Lung (tissue), 12 donors: ENCODE data around the gene KCNQ2. TPM values are rescaled to one million over a fixed set of nuclear protein-coding genes. Genes with fewer than 3 reads are reported as not detected.

Experiments used
- ATAC-seq: fragments of 200-7000 bp; cut with Tn5 transposase; one replicate; pipeline ENCODE4 v1.9.1; 2020; ENCODE audit warnings: moderate number of reproducible peaks; ENCODE audit not compliant: insufficient read depth, low FRiP score
- DNase-seq, 3 donors: peaks; one replicate each; pipeline ENCODE4 v3.0.0-alpha.2; 2013 to 2017
- H3K27ac ChIP-seq, 2 donors: one replicate each; pipeline ENCODE4 v1.5.1; 2013; ENCODE audit warnings: mild to moderate bottlenecking in 2 of 2, moderate library complexity in 2 of 2, control low read depth in 1 of 2, inconsistent platforms in 1 of 2, low read depth in 1 of 2, low read length in 1 of 2
- H3K27me3 ChIP-seq, 3 donors: one replicate each; pipeline ENCODE4 v1.5.1; 2013; ENCODE audit warnings: low read length in 2 of 3; ENCODE audit not compliant: control insufficient read depth in 3 of 3, insufficient read depth in 3 of 3
- H3K36me3 ChIP-seq, 4 donors: one replicate each; pipeline ENCODE4 v1.5.1; 2013; ENCODE audit warnings: low read length in 4 of 4, mild to moderate bottlenecking in 1 of 4, moderate library complexity in 1 of 4; ENCODE audit not compliant: control insufficient read depth in 4 of 4, insufficient read depth in 4 of 4
- H3K4me1 ChIP-seq, 5 donors: one replicate each; pipeline ENCODE4 v1.5.1; 2013; ENCODE audit warnings: low read length in 5 of 5, mild to moderate bottlenecking in 2 of 5, moderate library complexity in 1 of 5; ENCODE audit not compliant: control insufficient read depth in 5 of 5, insufficient read depth in 5 of 5
- H3K4me3 ChIP-seq: one replicate; pipeline ENCODE4 v1.5.1; 2013; ENCODE audit warnings: mild to moderate bottlenecking, control low read depth, moderate library complexity
- H3K9ac ChIP-seq, 2 donors: one replicate each; pipeline ENCODE4 v1.5.1; 2013; ENCODE audit warnings: low read length in 2 of 2, control low read depth in 1 of 2; ENCODE audit not compliant: insufficient read depth in 1 of 2
- H3K9me3 ChIP-seq, 4 donors: one replicate each; pipeline ENCODE4 v1.5.1; 2013; ENCODE audit warnings: low read length in 3 of 4, mild to moderate bottlenecking in 1 of 4, moderate library complexity in 1 of 4; ENCODE audit not compliant: control insufficient read depth in 4 of 4, insufficient read depth in 3 of 4
- CTCF ChIP-seq: IDR thresholded peaks from 2 replicates; pipeline ENCODE4 v1.5.1; 2012; ENCODE audit warnings: mild to moderate bottlenecking; ENCODE audit errors: control extremely low read depth, extremely low read depth
- WGBS, 2 donors: extraction: QIAGEN DNeasy Blood & Tissue Kit; methylation state at CpG; one replicate each; pipeline ENCODE4 v1.1.7; 2013; 5-methylcytosine and 5-hydroxymethylcytosine counted together
- polyA plus RNA-seq, 2 donors: library from polyadenylated mRNA; stranded (reverse); fragments of 200-250 nt; gene quantifications; one replicate each; pipeline ENCODE4 v1.2.1, GENCODE V29; 2013
- total RNA-seq, 2 donors: library from RNA; depleted of rRNA in 1 of 2; stranded (reverse); fragments of >200 nt in 1 of 2; gene quantifications; one replicate each; pipeline ENCODE4 v1.2.1, GENCODE V29; 2014 to 2021
- donor health status: control.
- donor health status: control.
- donor health status: Bipolar disorder and iron deficiency.
- donor health status: healthy.
- donor health status: DM: yes; HTN: yes; CAD: no.

The KCNQ2 gene
- total and polyA plus RNA-seq, 4 donors: 0.18 to 6.8 (median 0.28) TPM; not detected in 1

- H3K9me3 ChIP-seq: peaks cover 0 to 2% (median 0%) of the 10 kb centered on the region in 4 donors
- H3K4me1 ChIP-seq: peaks cover 0 to 12% (median 0%) of the 10 kb centered on the region in 5 donors
- H3K27me3 ChIP-seq: peaks cover 0 to 9% (median 0%) of the 10 kb centered on the region in 3 donors
- H3K36me3 ChIP-seq: no peaks in the 10 kb centered on the region
- TF ChIP-seq CTCF: no peak
- no peak overlapping the region for H3K27ac ChIP-seq
- DNase-seq (no peak), ATAC-seq (no peak)
- 86 to 93% methylated on average over 16 of the region's 16 CpGs for WGBS, 2 donors
- no peak overlapping the region for H3K4me3 ChIP-seq
- no peak overlapping the region for H3K9ac ChIP-seq
Measured at GRCh38 chr20:63432577-63433325, 39.7 kb downstream of the KCNQ2 start.

- H3K27me3 ChIP-seq: peaks cover 0 to 9% (median 0%) of the 10 kb centered on the region in 3 donors
- no peak for TF ChIP-seq CTCF
- WGBS, 2 donors: 0 to 100% methylated on average over 1 of the region's 1 CpG
Measured at GRCh38 chr20:63431944-63432343, 40.5 kb downstream of the KCNQ2 start.

GRCh38 chr20:63430891-63431290 is 41.6 kb downstream of the KCNQ2 start:
- no peak for ATAC-seq
- WGBS, 2 donors: 77 to 89% methylated on average over 13 to 14 of the region's 14 CpGs
- Histone ChIP-seq H3K9ac (no peak overlapping the region), H3K27me3 (peaks cover 0 to 9% (median 0%) of the 10 kb centered on the region in 3 donors), H3K4me1 (peaks cover 0 to 10% (median 0%) of the 10 kb centered on the region in 5 donors), H3K9me3 (peaks cover 0 to 5% (median 0%) of the 10 kb centered on the region in 4 donors), H3K4me3 (no peak overlapping the region), H3K36me3 (no peaks in the 10 kb centered on the region), H3K27ac (no peak overlapping the region)
- TF ChIP-seq CTCF: no peak
- no peak for DNase-seq

More at GRCh38 chr20:63431944-63432343, 40.5 kb downstream of the KCNQ2 start:
- DNase-seq (no peak), ATAC-seq (no peak)
- H3K27ac ChIP-seq: no peak overlapping the region
- H3K9me3 ChIP-seq: peaks cover 0 to 5% (median 0%) of the 10 kb centered on the region in 4 donors
- H3K4me3 ChIP-seq: no peak overlapping the region
- H3K9ac ChIP-seq: no peak overlapping the region
- no peaks in the 10 kb centered on the region for H3K36me3 ChIP-seq
- H3K4me1 ChIP-seq: peaks cover 0 to 12% (median 0%) of the 10 kb centered on the region in 5 donors
